SKM-1 treated with dmso at 0.1 percent for 144 hours (cell line): ENCODE measurements around the gene RABEP2.
A peak's percentile ranks its signal among the peaks of the same experiment; 100 is the strongest.
"Not testable (repeated sequence)": the region's sequence is repeated elsewhere in the genome, so short reads cannot be mapped to it uniquely, and the experiment has no call there.

ENCODE experiments used
- DNase-seq: peaks from one replicate; lab custom pipeline; 2025; ENCODE audit not compliant: unreplicated experiment; lab: John Stamatoyannopoulos, UW

Gene RABEP2

GRCh38 chr16:28904363-28904762 lies 20.7 kb downstream of the RABEP2 start:
- DNase-seq, result no peak

GRCh38 chr16:28903344-28904042 lies 21.5 kb downstream of the RABEP2 start:
- DNase-seq, result no peak

DNA sequence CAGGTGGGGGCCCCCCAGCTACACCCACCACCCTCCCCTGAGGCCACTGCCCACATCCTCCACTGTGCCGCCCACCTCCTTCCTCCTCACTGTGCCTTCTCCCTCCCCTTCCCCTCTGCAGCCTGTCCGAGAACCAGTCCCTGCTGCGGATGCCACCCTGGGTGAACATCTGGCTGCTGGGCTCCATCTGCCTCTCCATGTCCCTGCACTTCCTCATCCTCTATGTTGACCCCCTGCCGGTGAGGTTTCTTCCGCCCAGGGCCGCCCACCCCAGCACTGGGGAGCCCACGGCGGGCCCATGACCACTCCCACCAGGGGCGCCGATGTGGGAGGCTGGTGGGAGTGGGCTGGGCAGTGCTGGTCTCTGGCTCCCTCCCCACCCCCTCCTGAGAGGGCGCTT lies 22.1 kb downstream of the RABEP2 start:
- DNase-seq, result no peak

- DNase-seq, result no peak
Observed at GRCh38 chr16:28901862-28902261, 23.2 kb downstream of the RABEP2 start.

DNA sequence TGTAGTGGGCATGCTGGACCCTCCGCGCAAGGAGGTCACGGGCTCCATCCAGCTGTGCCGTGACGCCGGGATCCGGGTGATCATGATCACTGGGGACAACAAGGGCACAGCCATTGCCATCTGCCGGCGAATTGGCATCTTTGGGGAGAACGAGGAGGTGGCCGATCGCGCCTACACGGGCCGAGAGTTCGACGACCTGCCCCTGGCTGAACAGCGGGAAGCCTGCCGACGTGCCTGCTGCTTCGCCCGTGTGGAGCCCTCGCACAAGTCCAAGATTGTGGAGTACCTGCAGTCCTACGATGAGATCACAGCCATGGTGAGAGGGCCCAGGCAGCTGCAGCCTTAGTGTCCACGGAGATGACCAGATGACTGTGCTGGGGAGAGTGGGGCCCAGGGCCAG lies 24.4 kb downstream of the RABEP2 start:
- DNase-seq, result no peak

- DNase-seq, result no peak
Observed at GRCh38 chr16:28899882-28900590, 25.0 kb downstream of the RABEP2 start.

DNA sequence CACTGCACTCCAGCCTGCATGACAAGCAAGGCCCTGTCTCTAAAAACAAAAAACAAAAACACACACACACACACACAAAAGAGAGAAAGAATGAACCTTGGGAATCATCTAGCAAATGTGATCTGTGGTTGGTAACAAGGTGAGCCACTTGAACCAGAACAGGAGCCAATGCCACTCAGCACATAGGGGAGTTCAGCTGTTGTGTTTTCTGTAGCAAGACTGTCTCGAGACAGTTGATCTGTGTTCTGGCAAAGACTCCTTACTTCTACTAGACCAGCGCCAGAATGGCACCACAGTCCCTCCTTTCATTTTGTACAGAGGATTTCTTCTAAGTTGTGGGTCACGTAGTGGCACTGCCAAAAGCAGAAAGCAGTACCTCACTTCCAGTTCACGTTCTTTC lies 26.1 kb downstream of the RABEP2 start:
- DNase-seq, result no peak

GRCh38 chr16:28898266-28898665 lies 26.8 kb downstream of the RABEP2 start:
- DNase-seq, result no peak

DNA sequence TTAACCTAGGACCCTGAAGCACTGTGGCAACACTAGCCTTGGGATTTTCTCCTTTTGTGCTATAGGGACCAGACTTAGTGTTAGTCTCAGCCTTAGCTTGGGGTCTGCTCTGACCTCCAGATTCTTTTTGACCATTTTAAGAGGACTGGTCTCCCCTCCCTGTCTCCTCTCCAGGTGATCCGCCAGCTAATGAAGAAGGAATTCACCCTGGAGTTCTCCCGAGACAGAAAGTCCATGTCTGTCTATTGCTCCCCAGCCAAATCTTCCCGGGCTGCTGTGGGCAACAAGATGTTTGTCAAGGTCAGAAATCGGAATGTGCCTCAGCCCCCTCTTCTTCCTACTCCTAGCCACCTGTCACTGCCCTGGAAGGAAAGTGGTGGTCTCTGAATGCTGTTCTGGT lies 27.2 kb downstream of the RABEP2 start:
- no peak for DNase-seq

GRCh38 chr16:28895609-28896008 lies 29.4 kb downstream of the RABEP2 start:
- no peak for DNase-seq

- DNase-seq, result no peak
Observed at GRCh38 chr16:28893291-28893690, 31.7 kb downstream of the RABEP2 start.

DNA sequence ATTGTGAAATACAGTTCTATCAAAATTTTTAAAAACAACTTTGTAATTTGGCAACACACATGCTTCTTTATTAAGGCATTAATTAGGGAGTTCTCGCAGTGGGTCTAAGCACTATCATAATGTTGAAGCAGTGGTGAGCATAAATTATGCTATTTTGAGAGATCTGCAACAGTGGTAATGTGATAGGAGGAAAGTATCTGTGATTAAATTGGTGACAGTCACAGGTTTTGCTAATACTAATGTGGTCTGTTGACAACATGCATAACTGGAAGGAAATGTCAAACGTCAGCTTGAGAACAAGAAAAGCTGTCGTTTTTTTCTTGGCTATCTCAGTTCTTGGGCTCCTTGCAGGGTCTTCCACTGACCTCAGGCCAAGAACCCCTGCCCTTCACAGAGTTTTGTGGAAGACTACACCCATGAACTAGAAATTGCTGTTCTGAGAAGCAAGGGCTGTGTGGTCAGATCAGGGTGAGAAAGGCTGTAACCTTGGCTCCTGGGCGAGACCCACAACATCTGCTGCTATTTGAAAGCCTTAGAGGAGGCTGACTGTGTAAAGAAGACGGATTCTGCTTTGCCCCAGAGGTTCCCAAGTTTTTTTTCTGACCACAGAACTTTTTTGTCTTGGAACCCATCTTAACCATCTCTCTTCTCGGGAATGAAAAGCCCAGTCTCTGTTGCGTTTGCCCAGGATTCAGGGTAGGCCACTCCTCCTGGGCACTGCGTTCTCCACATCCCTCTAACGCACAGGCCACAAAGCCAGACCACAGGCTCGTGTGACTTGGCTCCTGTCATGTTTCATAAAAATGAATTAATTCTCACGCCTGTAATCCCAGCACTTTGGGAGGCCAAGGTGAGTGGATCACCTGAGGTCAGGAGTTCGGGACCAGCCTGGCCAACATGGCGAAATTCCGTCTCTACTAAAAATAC lies 32.8 kb downstream of the RABEP2 start:
- DNase-seq, result no peak

DNA sequence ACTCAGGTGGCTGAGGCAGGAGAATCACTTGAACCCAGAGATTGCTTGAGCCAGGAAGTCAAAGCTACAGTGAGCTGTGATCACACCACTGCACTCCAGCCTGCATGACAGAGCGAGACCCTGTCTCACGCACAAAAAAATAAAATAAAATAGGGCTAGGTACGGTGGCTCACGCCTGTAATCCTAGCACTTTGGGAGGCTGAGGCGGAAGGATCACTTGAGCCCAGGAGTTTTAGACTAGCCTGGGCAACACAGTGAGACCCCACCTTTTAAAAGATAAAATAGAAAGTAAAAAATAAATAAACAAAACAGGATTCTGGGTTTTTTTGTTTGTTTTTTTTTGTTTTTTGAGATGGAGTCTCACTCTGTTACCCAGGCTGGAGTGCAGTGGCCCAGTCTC lies 34.7 kb downstream of the RABEP2 start:
- DNase-seq, result not testable (repeated sequence)

- DNase-seq, result no peak
Observed at GRCh38 chr16:28886945-28887344, 38.1 kb downstream of the RABEP2 start.

DNA sequence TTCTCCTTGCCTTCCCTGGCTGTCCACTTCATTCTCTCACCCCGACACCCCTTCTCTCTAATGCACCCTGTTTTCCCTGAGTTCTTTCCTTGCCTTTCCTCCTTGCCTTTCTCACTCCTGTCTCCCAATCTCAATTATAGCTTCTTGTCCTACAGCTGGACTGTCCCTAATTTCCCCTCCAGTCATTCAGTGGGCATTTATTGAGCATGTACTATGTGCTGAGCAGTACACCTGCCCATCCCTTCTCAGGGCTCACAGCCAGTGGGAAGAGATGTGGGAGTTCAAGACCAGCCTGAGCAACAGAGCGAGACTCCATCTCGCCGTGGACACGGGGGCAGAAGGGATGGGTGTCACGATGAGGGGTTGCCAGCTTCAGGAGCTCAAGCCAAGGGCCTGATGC lies 41.0 kb downstream of the RABEP2 start:
- no peak for DNase-seq

DNA sequence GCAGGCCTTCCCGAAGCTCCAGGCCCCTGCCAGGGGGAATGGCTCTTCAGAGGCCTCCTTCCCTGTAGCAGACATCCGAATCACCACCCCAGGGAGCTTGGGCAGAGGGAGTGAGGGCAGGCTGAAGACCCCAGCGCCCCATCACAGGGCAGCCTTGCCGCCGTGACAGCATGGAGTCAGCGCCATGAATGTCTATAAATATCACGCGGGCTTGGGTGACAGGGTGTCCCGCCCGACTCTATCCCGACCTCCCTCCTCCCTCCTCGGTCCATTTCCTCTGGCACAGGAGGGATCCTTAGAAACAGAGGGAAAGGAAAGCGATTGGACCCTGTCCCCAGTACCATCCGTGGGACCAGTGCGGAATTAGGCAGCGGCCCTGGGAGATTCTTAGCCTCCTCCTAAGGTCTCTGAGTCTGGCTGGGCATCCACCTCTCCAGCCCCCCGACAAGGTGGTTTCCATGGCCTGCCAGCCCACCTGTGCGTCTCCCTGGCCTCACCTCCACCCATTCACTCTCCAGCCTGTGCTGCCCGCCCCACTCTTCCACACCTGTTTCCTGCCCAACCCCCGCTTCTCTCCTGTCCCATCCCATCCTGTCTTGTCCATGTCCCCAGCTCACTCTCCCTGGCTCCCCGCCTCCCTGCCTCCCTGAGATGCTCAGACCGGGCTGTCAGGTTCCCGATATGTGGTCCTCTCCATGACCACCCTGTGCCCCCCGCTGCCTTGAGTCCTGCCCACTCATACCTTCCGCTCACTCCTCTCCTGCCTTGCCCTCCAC lies 41.6 kb downstream of the RABEP2 start:
- no peak for DNase-seq

GRCh38 chr16:28882551-28883160 lies 42.4 kb downstream of the RABEP2 start:
- peak; percentile 9 for DNase-seq

DNA sequence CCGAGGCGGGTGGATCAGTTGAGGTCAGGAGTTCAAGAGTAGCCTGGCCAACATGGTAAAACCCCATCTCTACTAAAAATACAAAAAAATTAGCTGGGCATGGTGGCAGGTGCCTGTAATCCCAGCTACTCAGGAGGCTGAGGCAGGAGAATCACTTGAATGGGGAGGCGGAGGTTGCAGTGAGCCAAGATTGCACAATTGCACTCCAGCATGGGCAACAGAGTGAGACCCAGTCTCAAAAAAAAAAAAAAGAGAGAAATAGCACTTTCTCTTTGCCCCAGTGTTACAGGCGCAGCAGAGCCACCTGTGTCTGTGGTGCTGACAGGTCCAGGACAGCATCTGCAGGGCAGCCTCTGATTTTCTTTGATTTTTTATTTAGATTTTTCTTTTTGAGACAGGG lies 43.5 kb downstream of the RABEP2 start:
- DNase-seq, result not testable (repeated sequence)

DNA sequence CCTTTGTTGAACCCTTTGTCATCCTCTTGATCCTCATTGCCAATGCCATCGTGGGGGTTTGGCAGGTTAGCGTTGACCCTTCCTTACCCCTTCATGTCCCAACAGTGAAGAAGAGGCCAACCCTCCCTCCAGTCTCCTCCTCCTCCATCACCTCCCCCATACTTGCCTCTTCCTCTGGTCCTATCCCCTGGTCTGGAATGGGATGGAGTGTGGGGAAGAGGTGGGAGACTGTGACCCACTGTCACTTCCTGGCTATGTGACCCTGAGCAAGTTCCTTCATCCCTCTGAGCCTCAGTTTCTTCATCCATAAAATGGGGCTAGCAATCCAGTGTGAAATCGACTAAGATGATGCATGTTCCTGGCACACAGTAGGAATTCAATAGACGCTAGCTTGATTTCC lies 44.1 kb downstream of the RABEP2 start:
- no peak for DNase-seq

GRCh38 chr16:28880589-28880915 lies 44.5 kb downstream of the RABEP2 start:
- DNase-seq, result no peak
